ENCODE data around the gene TACSTD2. TPM values are rescaled to one million over a fixed set of nuclear protein-coding genes. Genes with fewer than 3 reads are reported as not detected.

TACSTD2 gene
- total RNA-seq, 1 experiment from 2014 or later = 12.2 TPM

DNA sequence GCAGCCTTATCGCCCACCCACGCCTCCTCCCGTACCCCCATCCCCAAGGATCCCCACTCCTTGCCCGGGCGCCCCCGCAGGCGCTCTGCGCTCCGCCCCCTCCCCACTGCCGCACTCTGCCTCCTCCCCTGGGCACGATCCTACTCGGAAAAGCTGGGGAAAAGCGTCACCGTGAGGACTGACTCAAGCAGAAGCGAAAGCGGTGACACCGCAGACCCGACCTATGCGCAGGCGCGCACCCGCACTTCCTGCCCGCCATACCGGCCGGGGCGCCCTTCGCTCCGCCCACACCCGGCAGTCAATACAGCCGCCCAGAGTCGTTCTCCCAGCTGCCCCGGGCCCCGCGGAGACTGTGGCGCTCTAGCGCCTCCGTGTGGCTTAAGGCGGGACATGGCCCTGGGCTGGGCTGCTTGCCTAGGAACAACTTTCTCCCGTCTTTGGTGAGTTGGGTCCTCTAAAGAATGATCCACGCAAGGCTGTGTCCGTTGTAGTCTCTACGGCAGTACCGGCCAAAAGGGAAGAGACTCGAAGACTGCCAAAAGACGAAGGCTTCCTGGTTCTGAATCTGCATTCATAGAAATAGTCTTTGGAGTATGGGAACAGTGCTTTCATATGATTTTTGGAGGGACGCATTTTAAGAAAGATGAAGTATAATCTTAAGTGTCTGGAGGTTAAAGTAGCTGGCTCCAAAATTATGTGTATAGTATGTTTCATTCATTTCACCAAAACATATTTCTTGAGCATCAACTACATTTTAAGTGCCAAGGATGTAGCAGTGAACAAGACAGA lies 30.3 kb downstream of the TACSTD2 start, which contains the start of gene OMA1:
Gene OMA1, minus strand, starts transcription at position 207 of the 789 bp plus-strand sequence. CDS start 7,432 bp downstream, outside the sequence.
- Histone ChIP-seq H3K4me2 (ENCODE audit: low read length) (peak within 1 kb of the TSS; percentile 92), H3K4me1 (ENCODE audit: control insufficient read depth in 1 of 2, insufficient read depth in 2 of 2, low read length in 2 of 2) (peaks cover 6 to 17% of the 10 kb centered on the region in 2 experiments; a peak in 3 of 4 replicates), H3K27me3 (ENCODE audit: insufficient read depth, low read length) (no peaks in the 10 kb centered on the region), H4K20me1 (ENCODE audit: insufficient read depth) (no peaks in the 10 kb centered on the region), H3K79me2 (ENCODE audit: insufficient read depth, low read length) (peaks cover 7% of the 10 kb centered on the region; the same call in 1 of the 2 replicates), H3K36me3 (ENCODE audit: control insufficient read depth in 1 of 2, insufficient read depth in 2 of 2, low read length in 2 of 2) (no peaks in the 10 kb centered on the region), H3K4me3 (replicated peaks in 1 of 2; ENCODE audit: low read depth in 1 of 2, low read length in 2 of 2) (peak within 1 kb of the TSS; percentile 70 to 91), H2AFZ (ENCODE audit: low read depth, low read length, poor library complexity, severe bottlenecking) (peak within 1 kb of the TSS; percentile 99), H3K9me2 (ENCODE audit: insufficient read depth) (no peaks in the 10 kb centered on the region), H3K9ac (ENCODE audit: low read length) (peak within 1 kb of the TSS; percentile 89), H3K27ac (ENCODE audit: low read depth, low read length) (peak within 1 kb of the TSS; percentile 86), H3K9me3 (ENCODE audit: control insufficient read depth in 1 of 2, insufficient read depth in 1 of 2, low read depth in 1 of 2, low read length in 2 of 2) (no peaks in the 10 kb centered on the region)
- ChIA-PET RAD21 (ENCODE audit: low non-redundant PET in 1 of 2, low total read pairs in 2 of 2, uncharacterized antibody in 2 of 2, unreplicated experiment in 2 of 2) (interaction anchor here (0.6 to 1.0 kb wide), 4 partner anchors 105 to 1124 kb away, joined by 3 to 7 read pairs (median 4); no protein-coding TSS in a partner anchor), POLR2A (interaction anchor here (0.6 to 1.0 kb wide), 4 partner anchors 37 to 1568 kb away, joined by 3 to 4 read pairs (median 3); no protein-coding TSS in a partner anchor), CTCF (interaction anchor here (0.8 to 2.1 kb wide), 5 partner anchors 10 to 105 kb away, joined by 3 to 11 read pairs (median 4); no protein-coding TSS in a partner anchor)
- intact Hi-C loops (cut with micrococcal nuclease) = loop anchor here (2.0 kb wide), 1 partner anchor 38 kb away; no protein-coding TSS in a partner anchor
- ATAC-seq = peak; percentile 95
- BruUV-seq (replicated peaks) = no TSS peak
- peak; percentile 89 for DNase-seq (ENCODE audit: low read depth, low spot score)
- TF ChIP-seq, protein P1, sequence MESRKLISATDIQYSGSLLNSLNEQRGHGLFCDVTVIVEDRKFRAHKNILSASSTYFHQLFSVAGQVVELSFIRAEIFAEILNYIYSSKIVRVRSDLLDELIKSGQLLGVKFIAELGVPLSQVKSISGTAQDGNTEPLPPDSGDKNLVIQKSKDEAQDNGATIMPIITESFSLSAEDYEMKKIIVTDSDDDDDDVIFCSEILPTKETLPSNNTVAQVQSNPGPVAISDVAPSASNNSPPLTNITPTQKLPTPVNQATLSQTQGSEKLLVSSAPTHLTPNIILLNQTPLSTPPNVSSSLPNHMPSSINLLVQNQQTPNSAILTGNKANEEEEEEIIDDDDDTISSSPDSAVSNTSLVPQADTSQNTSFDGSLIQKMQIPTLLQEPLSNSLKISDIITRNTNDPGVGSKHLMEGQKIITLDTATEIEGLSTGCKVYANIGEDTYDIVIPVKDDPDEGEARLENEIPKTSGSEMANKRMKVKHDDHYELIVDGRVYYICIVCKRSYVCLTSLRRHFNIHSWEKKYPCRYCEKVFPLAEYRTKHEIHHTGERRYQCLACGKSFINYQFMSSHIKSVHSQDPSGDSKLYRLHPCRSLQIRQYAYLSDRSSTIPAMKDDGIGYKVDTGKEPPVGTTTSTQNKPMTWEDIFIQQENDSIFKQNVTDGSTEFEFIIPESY (IDR thresholded peaks at IDR 0.05; ENCODE audit: extremely low read depth, insufficient replicate concordance, low read length) = peak; percentile 39
- TF ChIP-seq FOSL1 (IDR thresholded peaks at IDR 0.05; ENCODE audit: low read depth) (no peak), TCF7L2 (IDR thresholded peaks at IDR 0.05; ENCODE audit: borderline replicate concordance, extremely low read depth, insufficient read depth, insufficient read length) (peak; percentile 29), CEBPB (IDR thresholded peaks at IDR 0.05; ENCODE audit: low read depth) (0 out of 2 replicates have a peak, but pooled peaks have one; percentile 14), SRF (IDR thresholded peaks at IDR 0.05; ENCODE audit: low read depth) (0 out of 2 replicates have a peak, but pooled peaks have one; percentile 48), POLR2AphosphoS5 (IDR thresholded peaks at IDR 0.05; ENCODE audit: low read depth, low read length) (peak; percentile 89), EZH2 (IDR thresholded peaks at IDR 0.05) (no peak), SIN3A (IDR thresholded peaks at IDR 0.05; ENCODE audit: low read depth) (peak; percentile 23; the same call in 1 of the 2 replicates), EZH2phosphoT487 (IDR thresholded peaks at IDR 0.05; ENCODE audit: borderline replicate concordance) (no peak), ELF1 (IDR thresholded peaks at IDR 0.05; ENCODE audit: borderline replicate concordance, low read depth) (peak; percentile 73), POLR2A (IDR thresholded peaks at IDR 0.05; ENCODE audit: borderline replicate concordance, extremely low read depth, insufficient read depth, insufficient read length) (peak; percentile 31), CBX3 (IDR thresholded peaks at IDR 0.05; ENCODE audit: low read depth) (0 out of 2 replicates have a peak, but pooled peaks have one; percentile 87), YY1 (IDR thresholded peaks at IDR 0.05; ENCODE audit: extremely low read depth, insufficient replicate concordance, low read depth, low read length) (peak; percentile 84), SP1 (IDR thresholded peaks at IDR 0.05; ENCODE audit: low read depth) (peak; percentile 33), ZFX (IDR thresholded peaks at IDR 0.05) (no peak), EGR1 (IDR thresholded peaks at IDR 0.05; ENCODE audit: low read depth) (peak; percentile 81), JUND (IDR thresholded peaks at IDR 0.05) (no peak)
- TF ChIP-seq, protein P2, sequence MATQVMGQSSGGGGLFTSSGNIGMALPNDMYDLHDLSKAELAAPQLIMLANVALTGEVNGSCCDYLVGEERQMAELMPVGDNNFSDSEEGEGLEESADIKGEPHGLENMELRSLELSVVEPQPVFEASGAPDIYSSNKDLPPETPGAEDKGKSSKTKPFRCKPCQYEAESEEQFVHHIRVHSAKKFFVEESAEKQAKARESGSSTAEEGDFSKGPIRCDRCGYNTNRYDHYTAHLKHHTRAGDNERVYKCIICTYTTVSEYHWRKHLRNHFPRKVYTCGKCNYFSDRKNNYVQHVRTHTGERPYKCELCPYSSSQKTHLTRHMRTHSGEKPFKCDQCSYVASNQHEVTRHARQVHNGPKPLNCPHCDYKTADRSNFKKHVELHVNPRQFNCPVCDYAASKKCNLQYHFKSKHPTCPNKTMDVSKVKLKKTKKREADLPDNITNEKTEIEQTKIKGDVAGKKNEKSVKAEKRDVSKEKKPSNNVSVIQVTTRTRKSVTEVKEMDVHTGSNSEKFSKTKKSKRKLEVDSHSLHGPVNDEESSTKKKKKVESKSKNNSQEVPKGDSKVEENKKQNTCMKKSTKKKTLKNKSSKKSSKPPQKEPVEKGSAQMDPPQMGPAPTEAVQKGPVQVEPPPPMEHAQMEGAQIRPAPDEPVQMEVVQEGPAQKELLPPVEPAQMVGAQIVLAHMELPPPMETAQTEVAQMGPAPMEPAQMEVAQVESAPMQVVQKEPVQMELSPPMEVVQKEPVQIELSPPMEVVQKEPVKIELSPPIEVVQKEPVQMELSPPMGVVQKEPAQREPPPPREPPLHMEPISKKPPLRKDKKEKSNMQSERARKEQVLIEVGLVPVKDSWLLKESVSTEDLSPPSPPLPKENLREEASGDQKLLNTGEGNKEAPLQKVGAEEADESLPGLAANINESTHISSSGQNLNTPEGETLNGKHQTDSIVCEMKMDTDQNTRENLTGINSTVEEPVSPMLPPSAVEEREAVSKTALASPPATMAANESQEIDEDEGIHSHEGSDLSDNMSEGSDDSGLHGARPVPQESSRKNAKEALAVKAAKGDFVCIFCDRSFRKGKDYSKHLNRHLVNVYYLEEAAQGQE (IDR thresholded peaks at IDR 0.05; ENCODE audit: low read depth) = no peak
- TF ChIP-seq, protein P3, sequence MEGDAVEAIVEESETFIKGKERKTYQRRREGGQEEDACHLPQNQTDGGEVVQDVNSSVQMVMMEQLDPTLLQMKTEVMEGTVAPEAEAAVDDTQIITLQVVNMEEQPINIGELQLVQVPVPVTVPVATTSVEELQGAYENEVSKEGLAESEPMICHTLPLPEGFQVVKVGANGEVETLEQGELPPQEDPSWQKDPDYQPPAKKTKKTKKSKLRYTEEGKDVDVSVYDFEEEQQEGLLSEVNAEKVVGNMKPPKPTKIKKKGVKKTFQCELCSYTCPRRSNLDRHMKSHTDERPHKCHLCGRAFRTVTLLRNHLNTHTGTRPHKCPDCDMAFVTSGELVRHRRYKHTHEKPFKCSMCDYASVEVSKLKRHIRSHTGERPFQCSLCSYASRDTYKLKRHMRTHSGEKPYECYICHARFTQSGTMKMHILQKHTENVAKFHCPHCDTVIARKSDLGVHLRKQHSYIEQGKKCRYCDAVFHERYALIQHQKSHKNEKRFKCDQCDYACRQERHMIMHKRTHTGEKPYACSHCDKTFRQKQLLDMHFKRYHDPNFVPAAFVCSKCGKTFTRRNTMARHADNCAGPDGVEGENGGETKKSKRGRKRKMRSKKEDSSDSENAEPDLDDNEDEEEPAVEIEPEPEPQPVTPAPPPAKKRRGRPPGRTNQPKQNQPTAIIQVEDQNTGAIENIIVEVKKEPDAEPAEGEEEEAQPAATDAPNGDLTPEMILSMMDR (IDR thresholded peaks at IDR 0.05 in 2 of 3, conservative IDR thresholded peaks at IDR 0.05 in 1 of 3; ENCODE audit: borderline replicate concordance in 1 of 3, insufficient read depth in 1 of 3, low read depth in 2 of 3, low read length in 2 of 3) = peak; percentile 89 to 97 (median 92)
